ENCODE data around the gene RIC1. TPM values are rescaled to one million over a fixed set of nuclear protein-coding genes. Genes with fewer than 3 reads are reported as not detected.
"Not testable (repeated sequence)": the region's sequence is repeated elsewhere in the genome, so short reads cannot be mapped to it uniquely, and the experiment has no call there.

Gene RIC1
- total RNA-seq, 4 donors from 2014 or later = 34.0 to 153 (median 37.3) TPM

DNA sequence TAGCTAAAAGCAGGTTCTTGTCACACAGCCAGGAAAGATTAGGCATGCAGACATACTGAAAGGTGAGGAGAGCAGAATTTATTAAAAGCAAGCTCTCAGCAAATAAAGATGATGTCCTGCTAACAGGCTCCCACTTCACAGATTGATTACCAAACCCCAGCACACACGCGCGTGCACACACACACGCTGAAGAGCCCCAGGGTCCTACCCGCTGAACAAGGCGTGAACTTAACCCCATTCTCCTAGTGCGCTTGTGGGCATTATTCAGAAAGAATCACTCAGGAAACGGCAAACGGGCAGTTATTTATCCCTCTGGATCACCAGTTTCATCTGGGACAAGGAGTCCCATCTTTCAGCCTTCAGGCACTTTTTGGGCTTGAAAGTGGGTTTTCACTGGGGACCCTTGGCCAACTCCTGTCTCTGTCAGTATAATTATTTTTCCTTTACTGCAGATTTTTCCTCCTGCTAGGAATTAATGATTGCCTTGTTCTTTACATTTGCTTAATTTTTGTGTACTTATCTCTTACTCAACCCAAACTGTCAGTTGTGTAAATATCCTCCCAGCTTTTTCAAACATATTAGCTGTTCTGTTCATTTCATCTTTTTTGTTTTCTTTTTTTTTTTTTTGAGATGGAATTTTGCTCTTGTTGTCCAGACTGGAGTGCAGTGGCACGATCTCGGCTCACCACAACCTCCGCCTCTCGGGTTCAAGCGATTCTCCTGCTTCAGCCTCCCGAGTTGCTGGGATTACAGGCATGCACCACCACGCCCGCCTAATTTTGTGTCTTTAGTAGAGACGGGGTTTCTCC, 92.6 kb downstream of the RIC1 start:
- H3K27ac ChIP-seq = no peak overlapping the region
- intact Hi-C loops (cut with DNase I; ENCODE audit: low total_unique reads) (no loop called here), in situ Hi-C loops (cut with MboI; ENCODE audit: low sequenced_read_pairs in 4 of 4) (no loop called here)
- H3K36me3 ChIP-seq = peaks cover 0 to 26% of the 10 kb centered on the region in 2 donors
- no peaks in the 10 kb centered on the region for H3K27me3 ChIP-seq
- no peak for DNase-seq
- no peaks in the 10 kb centered on the region for H3K9me3 ChIP-seq
- TF ChIP-seq, protein P1, sequence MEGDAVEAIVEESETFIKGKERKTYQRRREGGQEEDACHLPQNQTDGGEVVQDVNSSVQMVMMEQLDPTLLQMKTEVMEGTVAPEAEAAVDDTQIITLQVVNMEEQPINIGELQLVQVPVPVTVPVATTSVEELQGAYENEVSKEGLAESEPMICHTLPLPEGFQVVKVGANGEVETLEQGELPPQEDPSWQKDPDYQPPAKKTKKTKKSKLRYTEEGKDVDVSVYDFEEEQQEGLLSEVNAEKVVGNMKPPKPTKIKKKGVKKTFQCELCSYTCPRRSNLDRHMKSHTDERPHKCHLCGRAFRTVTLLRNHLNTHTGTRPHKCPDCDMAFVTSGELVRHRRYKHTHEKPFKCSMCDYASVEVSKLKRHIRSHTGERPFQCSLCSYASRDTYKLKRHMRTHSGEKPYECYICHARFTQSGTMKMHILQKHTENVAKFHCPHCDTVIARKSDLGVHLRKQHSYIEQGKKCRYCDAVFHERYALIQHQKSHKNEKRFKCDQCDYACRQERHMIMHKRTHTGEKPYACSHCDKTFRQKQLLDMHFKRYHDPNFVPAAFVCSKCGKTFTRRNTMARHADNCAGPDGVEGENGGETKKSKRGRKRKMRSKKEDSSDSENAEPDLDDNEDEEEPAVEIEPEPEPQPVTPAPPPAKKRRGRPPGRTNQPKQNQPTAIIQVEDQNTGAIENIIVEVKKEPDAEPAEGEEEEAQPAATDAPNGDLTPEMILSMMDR (IDR thresholded peaks at IDR 0.05 in 4 of 5, conservative IDR thresholded peaks at IDR 0.05 in 1 of 5) = no peak
- TF ChIP-seq POLR2A (IDR thresholded peaks at IDR 0.05) = no peak
- H3K4me1 ChIP-seq = no peaks in the 10 kb centered on the region
- no peak overlapping the region for H3K4me3 ChIP-seq
- ATAC-seq = no peak

DNA sequence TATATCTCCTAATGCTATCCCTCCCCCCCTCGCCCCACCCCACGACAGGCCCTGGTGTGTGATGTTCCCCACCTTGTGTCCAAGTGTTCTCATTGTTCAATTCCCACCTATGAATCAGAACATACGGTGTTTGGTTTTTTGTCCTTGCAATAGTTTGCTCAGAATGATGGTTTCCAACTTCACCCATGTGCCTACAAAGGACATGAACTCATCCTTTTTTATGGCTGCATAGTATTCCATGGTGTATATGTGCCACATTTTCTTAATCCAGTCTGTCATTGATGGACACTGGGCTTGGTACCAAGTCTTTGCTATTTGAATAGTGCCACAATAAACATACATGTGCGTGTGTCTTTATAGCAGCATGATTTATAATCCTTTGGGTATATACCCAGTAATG, 93.8 kb downstream of the RIC1 start:
- not testable (repeated sequence) for H3K4me3 ChIP-seq
- peaks cover 0 to 24% of the 10 kb centered on the region in 2 donors for H3K36me3 ChIP-seq

DNA sequence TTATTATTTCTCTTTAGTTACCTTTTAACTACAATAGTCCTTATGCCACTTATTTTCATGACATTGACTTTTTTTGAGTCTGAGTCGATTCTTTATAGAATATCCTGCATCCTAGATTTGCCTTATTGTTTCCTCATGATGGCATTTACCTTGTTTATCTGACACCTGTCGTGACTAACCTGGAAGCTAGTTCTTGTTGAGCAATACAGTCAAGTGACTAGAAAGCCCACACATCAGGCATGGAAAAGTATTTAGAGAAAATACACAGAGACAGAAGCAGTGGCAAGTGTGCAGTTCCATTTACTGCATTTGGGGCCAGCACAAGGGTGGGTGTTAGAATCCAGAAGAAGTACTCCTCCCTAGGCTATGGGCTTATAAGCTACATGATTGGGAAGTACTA, 106.2 kb downstream of the RIC1 start:
- Histone ChIP-seq H3K36me3 (peaks cover 0 to 71% of the 10 kb centered on the region in 2 donors), H3K4me3 (no peak overlapping the region), H3K9me3 (no peaks in the 10 kb centered on the region), H3K27ac (no peak overlapping the region), H3K27me3 (no peaks in the 10 kb centered on the region), H3K4me1 (no peaks in the 10 kb centered on the region)
- TF ChIP-seq POLR2A (IDR thresholded peaks at IDR 0.05) = no peak
- TF ChIP-seq, protein P1 (IDR thresholded peaks at IDR 0.05 in 4 of 5, conservative IDR thresholded peaks at IDR 0.05 in 1 of 5) = no peak
- intact Hi-C loops (cut with DNase I; ENCODE audit: low total_unique reads) = no loop called here
- ATAC-seq = peak in 1 of 2 donors; percentile 39
- in situ Hi-C loops (cut with MboI; ENCODE audit: low sequenced_read_pairs in 4 of 4) = no loop called here
- DNase-seq = no peak

More for the DNA sequence above, 93.8 kb downstream of the RIC1 start:
- H3K27ac ChIP-seq; intact Hi-C loops (cut with DNase I; ENCODE audit: low total_unique reads); in situ Hi-C loops (cut with MboI; ENCODE audit: low sequenced_read_pairs in 4 of 4); ATAC-seq; H3K9me3 ChIP-seq; DNase-seq; H3K4me1 ChIP-seq; H3K27me3 ChIP-seq: not testable (repeated sequence)

DNA sequence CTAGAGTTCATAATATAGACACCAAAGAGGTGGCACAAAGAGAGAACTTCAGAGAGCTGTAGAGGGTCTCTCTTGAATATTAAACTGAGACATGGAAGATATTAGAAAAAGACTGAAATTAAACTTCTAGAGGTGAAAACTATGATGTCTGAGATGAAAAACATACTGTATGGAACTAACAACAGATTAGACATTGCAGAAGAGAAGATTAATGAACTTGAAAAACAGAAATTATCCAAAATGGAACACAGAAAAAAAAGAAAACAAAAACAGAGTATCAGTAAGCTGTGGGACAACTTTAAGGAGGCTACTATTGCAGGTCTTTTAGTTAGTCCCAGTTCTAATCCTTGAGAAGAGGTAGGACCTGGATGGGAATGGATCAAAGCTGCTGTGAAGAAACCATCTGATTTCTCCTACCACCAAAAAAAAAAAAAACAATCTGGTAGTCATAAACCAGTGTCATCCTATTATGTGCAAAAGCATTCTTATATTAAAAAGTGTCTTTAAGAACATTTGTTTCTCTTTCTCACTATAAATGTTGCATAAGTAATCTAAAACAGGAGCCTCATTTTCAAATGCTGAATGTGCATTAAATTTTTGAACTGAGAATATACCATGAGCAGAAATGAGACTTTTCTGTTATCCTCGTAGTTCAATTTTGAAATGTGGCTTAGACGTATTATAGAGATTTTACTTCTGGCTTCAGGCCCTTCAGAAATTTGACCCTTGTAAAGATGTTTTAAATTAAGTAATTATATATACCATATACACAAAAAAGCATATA, 107.8 kb downstream of the RIC1 start:
- no peak overlapping the region for H3K27ac ChIP-seq
- H3K9me3 ChIP-seq = no peaks in the 10 kb centered on the region
- in situ Hi-C loops (cut with MboI; ENCODE audit: low sequenced_read_pairs in 4 of 4) (no loop called here), intact Hi-C loops (cut with DNase I; ENCODE audit: low total_unique reads) (no loop called here)
- no peak for ATAC-seq
- no peak overlapping the region for H3K4me3 ChIP-seq
- peaks cover 0 to 69% of the 10 kb centered on the region in 2 donors for H3K36me3 ChIP-seq
- TF ChIP-seq, protein P1 (IDR thresholded peaks at IDR 0.05 in 4 of 5, conservative IDR thresholded peaks at IDR 0.05 in 1 of 5) = no peak
- TF ChIP-seq POLR2A (IDR thresholded peaks at IDR 0.05) = no peak
- DNase-seq = no peak
- no peaks in the 10 kb centered on the region for H3K27me3 ChIP-seq
- H3K4me1 ChIP-seq = peaks cover 0 to 3% of the 10 kb centered on the region in 2 donors

DNA sequence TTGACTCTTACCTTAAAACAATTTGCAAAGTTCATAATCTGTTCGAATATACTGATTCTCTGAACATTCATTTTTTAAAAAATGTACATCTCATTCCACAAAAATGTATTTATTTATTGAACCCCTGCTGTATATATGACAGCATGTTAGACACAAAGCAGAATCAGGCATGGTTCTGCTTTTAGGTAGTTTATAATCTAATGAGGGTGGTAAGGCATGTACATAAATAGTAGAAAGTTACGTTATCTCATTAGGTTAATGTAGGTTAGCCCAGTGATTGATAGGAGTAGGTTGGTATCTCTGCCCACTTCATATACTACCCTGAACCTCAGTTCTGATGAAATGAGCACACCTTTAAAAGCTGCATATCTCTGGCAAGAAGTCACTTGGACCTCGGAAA, 114.2 kb downstream of the RIC1 start:
- in situ Hi-C loops (cut with MboI; ENCODE audit: low sequenced_read_pairs in 4 of 4) (no loop called here), intact Hi-C loops (cut with DNase I; ENCODE audit: low total_unique reads) (no loop called here)
- TF ChIP-seq POLR2A (IDR thresholded peaks at IDR 0.05) = no peak
- TF ChIP-seq, protein P1 (IDR thresholded peaks at IDR 0.05 in 4 of 5, conservative IDR thresholded peaks at IDR 0.05 in 1 of 5) = no peak
- Histone ChIP-seq H3K4me1 (peaks cover 0 to 4% of the 10 kb centered on the region in 2 donors), H3K27ac (no peak overlapping the region), H3K36me3 (peaks cover 0 to 80% of the 10 kb centered on the region in 2 donors), H3K4me3 (no peak overlapping the region), H3K9me3 (no peaks in the 10 kb centered on the region), H3K27me3 (no peaks in the 10 kb centered on the region)
- ATAC-seq = no peak
- DNase-seq = no peak
